ENCODE data around the gene SORCS1.

SORCS1 gene

GRCh38 chr10:106680061-106680460 lies 484.4 kb downstream of the SORCS1 start:
- H3K4me3 ChIP-seq (ENCODE audit: low read depth, low read length): no peak overlapping the region
- POLR2A ChIA-PET: no interaction called here
- H3K27ac ChIP-seq (ENCODE audit: extremely low read depth, low read depth, low read length): no peak overlapping the region
- CTCF ChIA-PET: interaction anchor here (1.2 kb wide), 1 partner anchor 25 kb away, joined by 3 read pairs; no protein-coding TSS in a partner anchor
- H3K9me3 ChIP-seq (ENCODE audit: control insufficient read depth, insufficient read depth, low read depth, low read length): 0 out of 2 replicates have a peak, but pooled peaks cover 2% of the 10 kb centered on the region
- no peak for TF ChIP-seq PRDM6 (tag by site-specific recombination; IDR thresholded peaks at IDR 0.05)
- TF ChIP-seq ZNF175 (tag by site-specific recombination; IDR thresholded peaks at IDR 0.05): no peak
- no peak for TF ChIP-seq ZNF514 (tag by site-specific recombination; IDR thresholded peaks at IDR 0.05)
- TF ChIP-seq ZNF433 (tag by site-specific recombination; IDR thresholded peaks at IDR 0.05; ENCODE audit: low read depth): no peak
- TF ChIP-seq ZNF394 (tag by site-specific recombination; IDR thresholded peaks at IDR 0.05; ENCODE audit: borderline replicate concordance): no peak
- H3K4me1 ChIP-seq (ENCODE audit: control insufficient read depth, insufficient read depth, low read length): no peaks in the 10 kb centered on the region
- H3K36me3 ChIP-seq (ENCODE audit: control insufficient read depth in 2 of 2, insufficient read depth in 1 of 2, low read length in 2 of 2): peaks cover 0 to 6% of the 10 kb centered on the region in 2 experiments; a peak in 1 of 3 replicates

- Histone ChIP-seq H3K9me3 (ENCODE audit: control insufficient read depth, insufficient read depth, low read depth, low read length) (0 out of 2 replicates have a peak, but pooled peaks cover 2% of the 10 kb centered on the region), H3K27ac (ENCODE audit: extremely low read depth, low read depth, low read length) (no peak overlapping the region), H3K4me3 (ENCODE audit: low read depth, low read length) (no peak overlapping the region), H3K4me1 (ENCODE audit: control insufficient read depth, insufficient read depth, low read length) (no peaks in the 10 kb centered on the region), H3K36me3 (ENCODE audit: control insufficient read depth in 2 of 2, insufficient read depth in 1 of 2, low read length in 2 of 2) (peaks cover 0 to 6% of the 10 kb centered on the region in 2 experiments; a peak in 1 of 3 replicates)
- ChIA-PET CTCF (interaction anchor here (1.1 to 1.2 kb wide), 2 partner anchors 26 to 353 kb away, joined by 3 read pairs; no protein-coding TSS in a partner anchor), POLR2A (no interaction called here)
- TF ChIP-seq ZBTB1 (tag by site-specific recombination; IDR thresholded peaks at IDR 0.05) (no peak), ZNF311 (tag by site-specific recombination; IDR thresholded peaks at IDR 0.05; ENCODE audit: borderline replicate concordance) (no peak), ZNF19 (tag by site-specific recombination; IDR thresholded peaks at IDR 0.05; ENCODE audit: low read depth) (no peak), FEZF1 (tag by site-specific recombination; IDR thresholded peaks at IDR 0.05) (no peak), ZBTB49 (tag by site-specific recombination; IDR thresholded peaks at IDR 0.05; ENCODE audit: low read depth) (no peak), ZNF221 (tag by site-specific recombination; IDR thresholded peaks at IDR 0.05; ENCODE audit: borderline replicate concordance) (no peak), ZNF658 (tag by site-specific recombination; IDR thresholded peaks at IDR 0.05) (no peak), ZBTB8A (tag by site-specific recombination; IDR thresholded peaks at IDR 0.05) (no peak), ZBTB26 (tag by site-specific recombination; optimal IDR thresholded peaks at IDR 0.05) (no peak)
Observed at GRCh38 chr10:106679314-106679713, 485.2 kb downstream of the SORCS1 start.

- ChIA-PET POLR2A (no interaction called here), CTCF (interaction anchor here (0.9 kb wide), 1 partner anchor 9 kb away, joined by 3 read pairs; no protein-coding TSS in a partner anchor)
- Histone ChIP-seq H3K36me3 (ENCODE audit: control insufficient read depth in 2 of 2, insufficient read depth in 1 of 2, low read length in 2 of 2) (peaks cover 0 to 6% of the 10 kb centered on the region in 2 experiments; a peak in 1 of 3 replicates), H3K4me3 (ENCODE audit: low read depth, low read length) (no peak overlapping the region), H3K4me1 (ENCODE audit: control insufficient read depth, insufficient read depth, low read length) (no peaks in the 10 kb centered on the region), H3K9me3 (ENCODE audit: control insufficient read depth, insufficient read depth, low read depth, low read length) (0 out of 2 replicates have a peak, but pooled peaks cover 2% of the 10 kb centered on the region), H3K27ac (ENCODE audit: extremely low read depth, low read depth, low read length) (no peak overlapping the region)
- TF ChIP-seq PRDM10 (tag by site-specific recombination; IDR thresholded peaks at IDR 0.05) (no peak), ZNF529 (tag by site-specific recombination; IDR thresholded peaks at IDR 0.05; ENCODE audit: insufficient replicate concordance) (no peak), ZNF37A (tag by site-specific recombination; IDR thresholded peaks at IDR 0.05) (no peak), ZBTB7A (tag by site-specific recombination; IDR thresholded peaks at IDR 0.05; ENCODE audit: low read depth) (no peak), ZBTB20 (tag by site-specific recombination; IDR thresholded peaks at IDR 0.05) (no peak), ZNF521 (tag by site-specific recombination; IDR thresholded peaks at IDR 0.05) (no peak)
Observed at GRCh38 chr10:106672517-106673175, 491.9 kb downstream of the SORCS1 start.

All from HEK293 (cell line).